Nephron (organoid): ENCODE data around the gene RGS19.

Experiments
- H3K27ac Mint-ChIP-seq, 3 experiments: 2 replicates each; pipeline ENCODE4 v1.8.0; 2020; ENCODE audit warnings: mixed read lengths in 3 of 3, mild to moderate bottlenecking in 2 of 3, moderate library complexity in 1 of 3
- H3K27me3 Mint-ChIP-seq: 2 replicates; pipeline ENCODE4 v1.8.0; 2021; ENCODE audit warnings: low read depth, mild to moderate bottlenecking, moderate library complexity, mixed read lengths
- H3K36me3 Mint-ChIP-seq: 2 replicates; pipeline ENCODE4 v1.8.0; 2020; ENCODE audit warnings: low read depth, mixed read lengths
- H3K4me1 Mint-ChIP-seq: 2 replicates; pipeline ENCODE4 v1.8.0; 2020; ENCODE audit warnings: mixed read lengths
- H3K4me3 Mint-ChIP-seq, 3 experiments: 2 replicates each; pipeline ENCODE4 v1.8.0; 2020; ENCODE audit warnings: mild to moderate bottlenecking in 3 of 3, mixed read lengths in 3 of 3, moderate library complexity in 2 of 3
- H3K9me3 Mint-ChIP-seq: 2 replicates; pipeline ENCODE4 v1.8.0; 2020; ENCODE audit warnings: mixed read lengths
- CTCF ChIP-seq, 3 experiments: fragments of 200-600 bp; sonication (generic); IDR thresholded peaks; one replicate each; pipeline ENCODE4 v1.5.0; 2021; ENCODE audit warnings: antibody characterized with exemption in 3 of 3; ENCODE audit not compliant: unreplicated experiment in 3 of 3

Gene RGS19

DNA sequence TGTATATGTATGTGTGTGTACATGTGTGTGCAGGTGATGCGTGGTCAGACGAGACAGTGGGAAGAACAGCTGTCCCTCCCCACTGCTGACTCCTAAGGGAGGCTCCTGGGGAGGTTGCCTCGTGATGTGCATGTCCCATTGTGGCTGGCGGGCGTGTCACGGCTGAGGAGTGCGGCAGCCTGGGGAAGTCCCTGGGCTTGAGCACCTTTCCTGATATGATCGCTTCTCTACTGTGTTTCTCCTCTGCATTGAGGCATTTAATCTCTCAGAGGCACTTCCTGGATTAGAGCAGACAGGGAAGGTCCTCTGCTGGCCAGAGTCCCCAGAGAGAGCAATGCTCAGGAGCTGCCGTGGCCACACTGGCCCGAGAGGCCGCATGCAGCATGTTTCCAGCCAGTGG is 16.6 kb upstream of the RGS19 start:
- Mint-ChIP-seq H3K36me3 (peaks cover 5% of the 10 kb centered on the region), H3K4me3 (no peak overlapping the region)

DNA sequence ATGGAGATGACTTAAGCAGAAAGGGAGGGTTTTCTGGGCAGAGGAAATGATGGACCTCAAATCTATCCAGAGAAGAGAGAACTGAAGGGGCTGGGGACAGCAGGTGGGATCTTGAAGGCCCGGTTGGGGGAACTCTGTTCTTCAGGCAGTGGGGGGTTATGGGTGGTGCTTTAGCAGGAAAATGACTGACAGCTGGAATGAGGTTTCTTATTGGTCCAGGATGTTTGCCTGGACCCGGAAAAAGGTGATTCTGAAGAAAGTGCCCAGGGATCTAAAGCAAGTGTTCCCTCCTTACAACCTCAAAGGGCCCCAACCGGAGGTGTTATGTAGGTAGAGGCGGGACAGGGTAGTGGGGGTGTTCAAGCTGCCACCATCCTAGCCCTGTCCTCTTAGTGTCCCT is 16.1 kb upstream of the RGS19 start:
- Mint-ChIP-seq H3K27me3 (peaks cover 32% of the 10 kb centered on the region), H3K9me3 (peaks cover 3% of the 10 kb centered on the region), H3K4me3 (no peak overlapping the region), H3K4me1 (no peaks in the 10 kb centered on the region), H3K36me3 (peaks cover 5% of the 10 kb centered on the region), H3K27ac (no peak overlapping the region)
- TF ChIP-seq CTCF (IDR thresholded peaks at IDR 0.05; ENCODE audit: unreplicated experiment in 3 of 3), result no peak

More for the DNA sequence above, 16.6 kb upstream of the RGS19 start:
- peaks cover 3% of the 10 kb centered on the region for H3K9me3 Mint-ChIP-seq
- H3K4me1 Mint-ChIP-seq, result no peaks in the 10 kb centered on the region
- H3K27ac Mint-ChIP-seq, result no peak overlapping the region
- TF ChIP-seq CTCF (IDR thresholded peaks at IDR 0.05; ENCODE audit: unreplicated experiment in 3 of 3), result no peak
- H3K27me3 Mint-ChIP-seq, result peaks cover 37% of the 10 kb centered on the region

- Mint-ChIP-seq H3K4me1 (no peaks in the 10 kb centered on the region), H3K36me3 (peaks cover 5% of the 10 kb centered on the region), H3K9me3 (peaks cover 11% of the 10 kb centered on the region), H3K27ac (no peak overlapping the region), H3K4me3 (no peak overlapping the region), H3K27me3 (peaks cover 34% of the 10 kb centered on the region)
- TF ChIP-seq CTCF (IDR thresholded peaks at IDR 0.05; ENCODE audit: unreplicated experiment in 3 of 3), result no peak
Observed at GRCh38 chr20:64093013-64093503, 13.7 kb upstream of the RGS19 start.

GRCh38 chr20:64092258-64093012 is 13.1 kb upstream of the RGS19 start:
- no peak overlapping the region for H3K27ac Mint-ChIP-seq
- peaks cover 5% of the 10 kb centered on the region for H3K36me3 Mint-ChIP-seq
- H3K4me1 Mint-ChIP-seq, result no peaks in the 10 kb centered on the region
- H3K27me3 Mint-ChIP-seq, result peaks cover 40% of the 10 kb centered on the region
- peak overlapping the region in 1 of 3 experiments; percentile 28 for H3K4me3 Mint-ChIP-seq
- peaks cover 13% of the 10 kb centered on the region for H3K9me3 Mint-ChIP-seq
- TF ChIP-seq CTCF (IDR thresholded peaks at IDR 0.05; ENCODE audit: unreplicated experiment in 3 of 3), result no peak

DNA sequence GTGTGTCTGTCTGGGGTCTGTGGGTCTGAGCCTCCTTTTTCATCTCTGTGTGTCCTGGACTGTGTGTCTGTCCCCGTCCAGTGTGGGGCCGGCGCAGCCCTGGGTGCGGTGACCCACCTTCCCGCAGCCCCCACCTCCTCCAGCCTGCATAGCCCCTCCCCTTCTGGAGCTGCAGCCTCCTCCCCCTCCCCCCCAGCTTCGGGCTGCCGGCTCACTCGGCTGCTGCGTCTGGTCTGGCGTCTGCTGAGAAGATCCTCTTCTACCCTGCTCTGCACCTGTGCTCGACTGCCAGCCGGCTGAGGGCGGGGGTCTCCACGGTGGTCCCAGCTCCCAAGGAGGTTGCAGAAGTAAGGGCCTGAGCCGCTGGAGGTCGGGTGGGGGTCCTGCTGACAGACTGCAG is 12.5 kb upstream of the RGS19 start:
- peaks cover 39% of the 10 kb centered on the region for H3K27me3 Mint-ChIP-seq
- TF ChIP-seq CTCF (IDR thresholded peaks at IDR 0.05; ENCODE audit: unreplicated experiment in 3 of 3), result no peak
- H3K9me3 Mint-ChIP-seq, result peaks cover 11% of the 10 kb centered on the region

DNA sequence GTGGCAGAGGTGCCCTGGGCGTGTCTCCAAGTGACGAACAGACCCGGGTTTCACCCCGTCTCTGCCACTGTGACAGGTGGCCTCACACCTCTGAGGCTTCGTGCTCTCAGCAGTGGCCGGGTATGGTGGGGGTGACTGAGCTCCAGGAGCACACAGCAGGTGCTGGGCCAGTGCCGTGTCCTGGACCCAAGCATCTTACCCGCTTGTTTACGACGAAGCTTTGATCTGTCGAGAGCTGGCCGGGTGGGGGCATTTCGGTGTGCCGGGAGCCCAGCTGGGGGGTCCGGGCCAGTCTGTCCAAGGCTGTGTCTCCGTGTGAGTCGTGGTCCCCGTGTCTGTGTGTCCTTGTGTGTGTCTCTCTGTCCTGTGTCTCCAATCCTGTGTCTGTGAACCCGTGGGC is 12.0 kb upstream of the RGS19 start:
- H3K27me3 Mint-ChIP-seq, result peaks cover 41% of the 10 kb centered on the region
- H3K4me3 Mint-ChIP-seq, result no peak overlapping the region
- H3K36me3 Mint-ChIP-seq, result no peaks in the 10 kb centered on the region
- H3K4me1 Mint-ChIP-seq, result no peaks in the 10 kb centered on the region
- no peak for TF ChIP-seq CTCF (IDR thresholded peaks at IDR 0.05; ENCODE audit: unreplicated experiment in 3 of 3)
- H3K9me3 Mint-ChIP-seq, result peaks cover 10% of the 10 kb centered on the region
- H3K27ac Mint-ChIP-seq, result no peak overlapping the region

More for the DNA sequence above, 12.5 kb upstream of the RGS19 start:
- Mint-ChIP-seq H3K36me3 (peaks cover 2% of the 10 kb centered on the region), H3K27ac (no peak overlapping the region), H3K4me3 (no peak overlapping the region), H3K4me1 (no peaks in the 10 kb centered on the region)
